ENCODE results near the gene MALL. TPM values are rescaled to one million over a fixed set of nuclear protein-coding genes. Genes with fewer than 3 reads are reported as not detected.

MALL gene
- total and polyA plus RNA-seq, 2 of the 13 experiments (the other 11 are each of a cell fraction or from before 2014, with no cell fraction given): not detected

- TF ChIP-seq ZNF513 (CRISPR knock-in tag; conservative IDR thresholded peaks at IDR 0.05) (no peak), TBX2 (CRISPR knock-in tag; IDR thresholded peaks at IDR 0.05; ENCODE audit: borderline replicate concordance) (peak; percentile 94; the same call in 1 of the 2 replicates), KLF16 (CRISPR knock-in tag; IDR thresholded peaks at IDR 0.05) (no peak), ZNF775 (CRISPR knock-in tag; IDR thresholded peaks at IDR 0.05; ENCODE audit: borderline replicate concordance) (no peak), MAF1 (CRISPR knock-in tag; IDR thresholded peaks at IDR 0.05; ENCODE audit: borderline replicate concordance) (no peak), SP1 (IDR thresholded peaks at IDR 0.05) (no peak), SP1 (CRISPR knock-in tag; IDR thresholded peaks at IDR 0.05) (no peak), ZNF557 (CRISPR knock-in tag; IDR thresholded peaks at IDR 0.05) (no peak), RAD21 (CRISPR knock-in tag; IDR thresholded peaks at IDR 0.05) (no peak), ZNF512 (CRISPR knock-in tag; IDR thresholded peaks at IDR 0.05) (no peak), ZNF562 (CRISPR knock-in tag; IDR thresholded peaks at IDR 0.05; ENCODE audit: borderline replicate concordance) (no peak), SMYD3 (CRISPR knock-in tag; IDR thresholded peaks at IDR 0.05) (no peak; the same call in 1 of the 2 replicates), ETV6 (CRISPR knock-in tag; conservative IDR thresholded peaks at IDR 0.05) (no peak), ZNF615 (CRISPR knock-in tag; IDR thresholded peaks at IDR 0.05; ENCODE audit: borderline replicate concordance) (no peak), XBP1 (CRISPR knock-in tag; IDR thresholded peaks at IDR 0.05) (no peak), ZNF720 (CRISPR knock-in tag; IDR thresholded peaks at IDR 0.05) (no peak), KMT2A (CRISPR knock-in tag; IDR thresholded peaks at IDR 0.05) (no peak), ZFP36 (IDR thresholded peaks at IDR 0.05; ENCODE audit: borderline replicate concordance, low read depth, low read length, partially characterized antibody) (no peak)
- TF ChIP-seq, protein P1, sequence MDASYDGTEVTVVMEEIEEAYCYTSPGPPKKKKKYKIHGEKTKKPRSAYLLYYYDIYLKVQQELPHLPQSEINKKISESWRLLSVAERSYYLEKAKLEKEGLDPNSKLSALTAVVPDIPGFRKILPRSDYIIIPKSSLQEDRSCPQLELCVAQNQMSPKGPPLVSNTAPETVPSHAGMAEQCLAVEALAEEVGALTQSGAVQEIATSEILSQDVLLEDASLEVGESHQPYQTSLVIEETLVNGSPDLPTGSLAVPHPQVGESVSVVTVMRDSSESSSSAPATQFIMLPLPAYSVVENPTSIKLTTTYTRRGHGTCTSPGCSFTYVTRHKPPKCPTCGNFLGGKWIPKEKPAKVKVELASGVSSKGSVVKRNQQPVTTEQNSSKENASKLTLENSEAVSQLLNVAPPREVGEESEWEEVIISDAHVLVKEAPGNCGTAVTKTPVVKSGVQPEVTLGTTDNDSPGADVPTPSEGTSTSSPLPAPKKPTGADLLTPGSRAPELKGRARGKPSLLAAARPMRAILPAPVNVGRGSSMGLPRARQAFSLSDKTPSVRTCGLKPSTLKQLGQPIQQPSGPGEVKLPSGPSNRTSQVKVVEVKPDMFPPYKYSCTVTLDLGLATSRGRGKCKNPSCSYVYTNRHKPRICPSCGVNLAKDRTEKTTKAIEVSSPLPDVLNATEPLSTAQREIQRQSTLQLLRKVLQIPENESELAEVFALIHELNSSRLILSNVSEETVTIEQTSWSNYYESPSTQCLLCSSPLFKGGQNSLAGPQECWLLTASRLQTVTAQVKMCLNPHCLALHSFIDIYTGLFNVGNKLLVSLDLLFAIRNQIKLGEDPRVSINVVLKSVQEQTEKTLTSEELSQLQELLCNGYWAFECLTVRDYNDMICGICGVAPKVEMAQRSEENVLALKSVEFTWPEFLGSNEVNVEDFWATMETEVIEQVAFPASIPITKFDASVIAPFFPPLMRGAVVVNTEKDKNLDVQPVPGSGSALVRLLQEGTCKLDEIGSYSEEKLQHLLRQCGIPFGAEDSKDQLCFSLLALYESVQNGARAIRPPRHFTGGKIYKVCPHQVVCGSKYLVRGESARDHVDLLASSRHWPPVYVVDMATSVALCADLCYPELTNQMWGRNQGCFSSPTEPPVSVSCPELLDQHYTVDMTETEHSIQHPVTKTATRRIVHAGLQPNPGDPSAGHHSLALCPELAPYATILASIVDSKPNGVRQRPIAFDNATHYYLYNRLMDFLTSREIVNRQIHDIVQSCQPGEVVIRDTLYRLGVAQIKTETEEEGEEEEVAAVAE (CRISPR knock-in tag; IDR thresholded peaks at IDR 0.05; ENCODE audit: borderline replicate concordance): no peak
- TF ChIP-seq, protein P2, sequence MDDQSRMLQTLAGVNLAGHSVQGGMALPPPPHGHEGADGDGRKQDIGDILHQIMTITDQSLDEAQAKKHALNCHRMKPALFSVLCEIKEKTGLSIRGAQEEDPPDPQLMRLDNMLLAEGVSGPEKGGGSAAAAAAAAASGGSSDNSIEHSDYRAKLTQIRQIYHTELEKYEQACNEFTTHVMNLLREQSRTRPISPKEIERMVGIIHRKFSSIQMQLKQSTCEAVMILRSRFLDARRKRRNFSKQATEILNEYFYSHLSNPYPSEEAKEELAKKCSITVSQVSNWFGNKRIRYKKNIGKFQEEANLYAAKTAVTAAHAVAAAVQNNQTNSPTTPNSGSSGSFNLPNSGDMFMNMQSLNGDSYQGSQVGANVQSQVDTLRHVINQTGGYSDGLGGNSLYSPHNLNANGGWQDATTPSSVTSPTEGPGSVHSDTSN (CRISPR knock-in tag; IDR thresholded peaks at IDR 0.05; ENCODE audit: borderline replicate concordance): no peak
Measured at GRCh38 chr2:110146183-110146944, 30.7 kb upstream of the MALL start (continued).
